NCI-H187 (cell line): ENCODE data around the gene LAMA2.
"Not testable (repeated sequence)": the region's sequence is repeated elsewhere in the genome, so short reads cannot be mapped to it uniquely, and the experiment has no call there.

Experiments
- DNase-seq, 2 experiments: peaks; one replicate each; lab custom pipeline; 2025; lab: John Stamatoyannopoulos, UW

The LAMA2 gene

DNA sequence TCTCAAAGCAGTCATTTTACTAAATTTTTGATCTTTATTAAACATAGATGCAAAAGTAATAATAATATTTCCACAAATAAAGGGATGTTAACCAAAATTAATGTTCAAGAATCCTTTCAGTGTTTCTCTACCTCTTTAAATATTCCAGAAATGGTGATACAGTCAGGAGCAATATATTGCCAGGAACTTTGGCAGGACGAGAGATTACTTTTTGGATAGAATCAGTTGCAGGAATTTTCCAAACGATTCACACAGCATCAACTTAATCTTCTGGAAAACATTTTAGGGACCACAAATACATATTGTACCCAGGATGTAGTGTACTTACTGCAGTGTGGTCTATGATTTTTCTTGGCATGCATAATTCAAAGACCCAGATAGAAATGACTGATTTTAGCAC, 125.7 kb downstream of the LAMA2 start:
- no peak for DNase-seq

DNA sequence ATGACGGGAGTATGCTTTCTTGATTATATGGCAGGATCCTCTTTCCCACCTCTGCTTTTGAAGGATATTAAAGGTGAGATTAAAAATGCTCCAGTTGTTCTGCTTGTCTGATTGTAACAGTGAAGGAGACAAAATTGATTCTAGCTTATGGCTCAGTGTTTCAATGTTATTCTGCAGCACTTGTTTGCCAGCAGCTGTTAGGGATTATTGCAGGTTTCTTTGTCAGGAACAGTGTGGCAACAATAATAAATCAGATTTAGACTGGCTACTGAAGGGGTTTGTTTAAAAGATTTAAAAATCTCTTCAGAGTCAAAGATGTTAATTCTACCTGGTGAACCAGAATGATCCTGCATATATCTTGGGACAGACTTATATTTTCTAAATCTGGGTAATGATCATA, 126.9 kb downstream of the LAMA2 start:
- no peak for DNase-seq

DNA sequence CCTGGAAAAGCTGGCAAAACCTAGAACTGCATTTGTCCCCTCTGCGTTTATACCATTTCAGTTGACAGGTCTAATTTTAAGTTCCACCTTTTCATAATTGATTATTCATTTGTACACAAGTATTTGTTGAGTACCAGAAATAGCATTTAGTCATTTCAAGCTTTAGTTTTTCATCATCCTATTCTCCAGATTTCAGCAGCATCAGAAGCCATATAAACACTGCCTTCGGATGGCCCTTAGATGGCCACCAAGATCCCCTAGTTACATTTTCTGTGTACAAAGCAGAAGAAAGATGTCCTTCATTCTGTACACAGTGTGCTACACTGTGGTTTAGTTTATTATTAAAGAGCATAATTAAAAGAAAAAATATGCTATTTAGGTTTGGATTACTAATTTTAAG, 131.4 kb downstream of the LAMA2 start:
- no peak for DNase-seq

DNA sequence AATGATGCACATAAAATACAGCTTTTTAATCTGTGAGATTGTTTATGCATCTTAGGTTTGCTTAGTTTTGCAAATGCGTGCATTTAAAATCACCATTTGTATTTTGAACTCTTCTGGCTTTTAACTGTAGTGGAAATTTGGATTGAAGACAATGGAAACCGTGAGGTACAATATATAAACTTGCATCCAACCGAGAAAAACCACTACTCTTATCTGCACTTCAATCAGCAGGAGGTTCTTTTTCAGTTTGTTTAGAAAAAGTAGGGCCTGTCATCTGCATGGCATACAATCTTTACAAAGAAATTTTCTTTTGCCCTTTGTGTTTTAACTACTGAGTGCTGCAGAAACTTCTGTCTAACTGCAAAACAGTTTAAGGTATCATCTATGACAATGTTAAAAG, 132.8 kb downstream of the LAMA2 start:
- DNase-seq: peak; percentile 52 to 59

GRCh38 chr6:129016844-129017243, 133.9 kb downstream of the LAMA2 start:
- no peak for DNase-seq

DNA sequence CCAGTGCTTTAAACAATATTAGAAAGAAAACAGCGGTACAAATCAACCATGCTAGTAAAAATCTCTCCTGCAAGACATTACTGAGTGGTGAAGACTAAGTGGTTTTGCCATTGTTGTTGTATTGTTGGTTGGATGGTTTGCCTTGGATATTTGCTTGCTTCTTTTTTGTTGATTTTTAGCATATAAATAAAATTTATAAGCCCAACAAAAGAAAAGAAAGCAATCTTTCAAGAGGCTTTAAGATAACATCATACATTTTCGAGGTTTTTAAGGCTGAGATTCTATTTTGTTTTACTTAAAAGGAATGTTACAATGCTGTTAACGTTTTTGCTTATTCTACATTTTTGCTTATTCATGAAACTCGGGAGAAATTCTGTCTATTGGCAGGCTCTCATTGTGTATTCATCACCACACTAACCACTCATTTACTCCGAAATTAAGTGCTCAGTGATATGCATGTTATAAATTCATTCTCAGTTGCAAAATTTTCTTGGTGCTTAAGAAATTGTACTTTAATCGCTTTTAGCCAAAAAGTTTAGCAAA, 139.1 kb downstream of the LAMA2 start:
- no peak for DNase-seq

DNA sequence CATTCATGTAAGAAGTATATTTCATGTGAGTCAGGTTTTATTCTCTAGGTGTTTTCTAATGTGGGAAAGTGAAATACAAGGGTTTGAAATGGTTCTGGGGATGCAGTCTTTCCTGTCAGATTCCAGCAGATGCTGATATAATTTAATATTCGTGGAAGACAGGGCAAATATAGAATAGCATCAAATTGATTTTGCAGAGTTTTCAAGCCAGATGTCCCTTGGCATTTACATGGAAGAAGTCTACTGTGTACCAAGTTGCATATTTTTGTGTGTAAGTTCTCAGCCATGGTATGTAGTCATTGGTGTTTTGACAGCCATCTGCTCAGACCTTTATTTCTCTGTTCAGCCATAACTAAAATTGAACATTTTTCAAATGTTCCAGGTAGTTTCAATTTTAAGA, 143.7 kb downstream of the LAMA2 start:
- DNase-seq: no peak

GRCh38 chr6:129029778-129030177, 146.8 kb downstream of the LAMA2 start:
- no peak for DNase-seq

GRCh38 chr6:129030215-129030614, 147.3 kb downstream of the LAMA2 start:
- DNase-seq: no peak

DNA sequence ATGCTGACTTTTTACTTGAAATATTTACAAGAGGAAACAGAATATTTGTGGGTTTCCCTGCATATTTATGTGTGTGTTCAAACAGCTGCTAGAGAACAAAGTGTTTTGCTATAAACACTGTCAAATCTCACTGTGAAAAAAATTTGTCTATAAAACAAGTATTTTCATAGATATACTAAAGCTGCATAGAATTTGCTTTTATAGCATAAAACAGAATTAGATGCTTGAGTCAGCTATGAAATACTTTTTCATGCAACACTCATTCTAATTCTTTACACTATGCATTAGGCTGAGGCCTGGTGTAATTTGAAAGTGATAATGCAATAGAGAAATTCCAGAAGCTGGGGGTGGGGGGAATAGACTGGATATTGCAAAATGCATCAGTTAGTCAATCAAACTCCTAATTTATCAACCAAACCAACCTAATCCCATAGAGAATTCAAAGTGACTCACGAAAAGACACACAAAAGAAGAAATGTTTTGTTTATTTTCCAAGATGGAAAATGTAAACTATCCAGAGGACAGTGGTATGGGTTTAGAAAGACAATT, 148.2 kb downstream of the LAMA2 start:
- DNase-seq: no peak

DNA sequence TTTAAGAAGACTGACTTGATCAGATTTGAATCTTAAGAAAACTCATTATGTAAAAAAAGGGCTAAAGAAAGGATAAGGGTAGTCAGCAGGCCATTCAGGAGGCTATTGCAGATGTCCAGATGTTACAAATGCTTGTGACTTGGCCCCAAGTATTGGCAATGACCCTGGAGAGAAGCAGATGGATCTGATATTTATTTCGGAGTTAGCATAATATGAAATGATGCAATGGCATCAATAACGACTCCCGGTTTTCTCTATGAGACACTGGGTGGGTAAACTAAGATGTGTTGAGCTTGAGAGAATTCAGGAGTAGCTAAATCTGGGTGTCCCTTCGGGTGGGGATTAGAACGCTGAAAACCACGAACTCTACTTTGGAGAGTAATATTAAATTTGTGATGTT, 149.7 kb downstream of the LAMA2 start:
- no peak for DNase-seq

- DNase-seq: no peak
These were observed 150.2 kb downstream of the LAMA2 start for GRCh38 chr6:129033180-129033579.

DNA sequence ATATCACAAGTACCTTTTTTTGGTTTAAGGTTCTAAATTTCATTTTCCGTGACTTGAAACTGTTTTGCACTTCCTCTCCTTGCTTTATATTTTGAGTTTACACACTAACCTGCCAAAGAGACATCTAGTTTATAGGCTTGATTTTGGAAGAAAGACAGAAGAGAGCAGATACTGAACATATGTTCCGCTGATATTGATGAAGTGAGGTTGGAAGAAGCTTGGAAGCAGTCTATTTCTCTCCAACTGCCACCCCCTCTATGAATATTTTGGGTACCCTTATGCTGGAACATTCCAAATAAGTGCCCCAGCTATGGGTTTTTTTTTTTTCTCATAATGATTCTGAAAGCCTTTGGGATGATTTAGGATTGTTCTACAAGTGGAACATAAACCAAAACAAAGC, 150.6 kb downstream of the LAMA2 start:
- DNase-seq: no peak

GRCh38 chr6:129041563-129041962, 158.6 kb downstream of the LAMA2 start:
- DNase-seq: no peak

GRCh38 chr6:129046526-129046925, 163.6 kb downstream of the LAMA2 start:
- DNase-seq: no peak

DNA sequence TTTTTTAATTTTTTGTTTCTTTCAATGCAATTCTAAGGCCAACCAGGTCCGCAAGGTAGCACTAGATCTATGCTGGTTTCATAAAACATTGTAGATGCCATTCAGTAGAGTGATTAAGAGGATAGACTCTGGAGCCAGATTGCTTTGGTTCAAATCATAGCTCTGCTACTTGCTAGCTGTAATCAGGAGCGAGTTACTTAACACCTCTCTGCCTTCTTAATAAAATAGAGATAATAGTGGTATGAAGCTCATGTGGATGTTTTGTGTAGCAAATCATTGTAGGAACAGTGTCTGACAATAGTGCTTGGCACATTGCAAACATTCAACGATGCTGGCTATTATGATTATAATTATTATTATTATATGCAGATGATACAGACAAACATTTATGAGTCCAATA, 164.9 kb downstream of the LAMA2 start:
- no peak for DNase-seq

DNA sequence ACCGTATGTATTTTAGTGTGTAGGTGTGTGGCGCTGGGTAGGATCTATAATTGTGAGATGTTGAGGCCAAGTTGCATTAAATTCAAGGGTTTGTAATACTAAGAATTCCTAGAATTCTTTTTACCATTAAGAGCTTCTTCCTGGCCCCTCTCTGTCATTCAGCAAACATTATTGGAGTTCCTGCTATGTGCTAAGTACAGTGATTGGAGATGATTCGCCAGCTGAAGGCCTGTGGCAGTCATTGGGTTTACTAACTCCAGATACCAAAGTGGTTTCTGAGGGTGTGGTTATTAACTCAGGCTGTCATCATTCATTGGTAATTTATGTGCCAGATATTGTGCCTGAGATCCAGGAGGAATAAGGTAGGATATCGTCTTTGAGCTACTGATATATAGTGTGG, 167.1 kb downstream of the LAMA2 start:
- no peak for DNase-seq

DNA sequence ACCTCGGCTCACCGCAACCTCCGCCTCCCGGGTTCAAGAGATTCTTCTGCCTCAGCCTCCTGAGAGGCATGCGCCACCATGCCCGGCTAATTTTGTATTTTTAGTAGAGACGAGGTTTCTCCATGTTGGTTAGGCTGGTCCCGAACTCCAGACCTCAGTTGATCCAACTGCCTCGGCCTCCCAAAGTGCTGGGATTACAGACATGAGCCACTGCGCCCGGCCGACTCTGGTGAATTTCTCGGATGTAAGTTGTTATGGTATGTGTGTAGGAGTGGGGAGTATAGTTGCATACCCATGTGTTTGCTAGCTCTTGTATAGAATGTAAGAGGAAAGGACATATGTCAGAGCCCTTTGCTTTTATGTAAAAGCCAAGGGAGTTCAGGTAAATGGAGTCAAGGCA, 170.2 kb downstream of the LAMA2 start:
- not testable (repeated sequence) for DNase-seq

DNA sequence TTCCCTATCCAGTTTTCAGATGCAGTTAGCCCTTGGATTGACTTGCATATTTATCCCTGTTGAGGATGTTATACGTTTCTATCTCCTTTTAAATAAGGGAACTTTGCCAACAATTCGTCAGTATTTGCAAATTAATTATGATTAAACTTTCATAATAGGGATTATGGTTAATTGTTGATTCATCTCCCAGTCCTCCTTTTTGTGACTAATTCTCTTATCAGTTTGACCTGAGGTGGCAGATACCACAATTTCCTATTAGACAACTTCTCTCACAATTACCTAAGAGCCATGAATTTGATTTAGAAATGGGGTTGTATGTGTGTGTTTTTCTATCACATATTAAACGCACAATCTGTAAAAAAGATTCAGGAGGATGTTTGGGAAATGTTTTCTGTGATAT, 172.9 kb downstream of the LAMA2 start:
- DNase-seq: no peak

DNA sequence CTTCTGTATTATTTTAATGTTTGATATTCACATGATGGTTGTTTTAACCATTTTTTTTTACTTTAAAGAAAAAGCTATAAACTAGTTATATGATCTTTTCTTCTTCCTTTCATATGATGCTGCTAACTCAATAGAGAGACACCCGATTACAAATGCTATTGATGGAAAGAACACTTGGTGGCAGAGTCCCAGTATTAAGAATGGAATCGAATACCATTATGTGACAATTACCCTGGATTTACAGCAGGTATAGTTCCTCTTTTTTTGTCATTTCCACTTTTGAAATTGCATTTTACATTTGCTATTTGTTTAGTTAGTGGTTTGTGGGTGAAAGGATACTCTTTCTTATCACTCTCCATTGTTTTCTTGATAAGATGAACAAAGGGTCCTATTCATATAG, 176.7 kb downstream of the LAMA2 start:
- no peak for DNase-seq

GRCh38 chr6:129069006-129069405, 186.1 kb downstream of the LAMA2 start:
- DNase-seq: no peak

DNA sequence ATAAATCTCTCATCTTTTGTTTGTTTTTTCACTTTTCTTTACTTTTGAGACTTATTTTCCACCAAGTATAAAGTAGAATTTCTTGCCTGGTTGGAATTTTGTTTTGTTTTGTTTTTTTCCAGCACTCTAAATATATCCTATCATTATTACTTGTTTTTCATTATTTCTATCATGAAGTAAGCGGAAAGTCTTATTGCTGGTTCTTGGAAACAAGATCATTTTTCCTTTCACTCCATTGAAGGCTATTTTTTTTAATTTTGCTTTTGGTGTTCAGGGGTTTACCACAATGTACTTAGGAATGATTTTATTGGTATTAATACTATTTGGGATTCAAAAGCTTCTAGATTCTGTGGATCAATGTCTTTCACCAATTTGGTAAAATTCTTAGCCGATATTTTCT, 190.1 kb downstream of the LAMA2 start:
- DNase-seq: no peak

- DNase-seq: no peak
These were observed 190.9 kb downstream of the LAMA2 start for GRCh38 chr6:129073691-129074395.

- no peak for DNase-seq
These were observed 201.5 kb downstream of the LAMA2 start for GRCh38 chr6:129084406-129084805.
